K562 (cell line): ENCODE measurements around the gene NPR3. TPM values are rescaled to one million over a fixed set of nuclear protein-coding genes. Genes with fewer than 3 reads are reported as not detected.

ENCODE experiments used
- ATAC-seq: fragments of 200-7000 bp; cut with Tn5 transposase; 3 replicates; pipeline ENCODE4 v1.9.1; 2020; ENCODE audit warnings: moderate library complexity
- BruUV-seq: library from RNA; stranded (reverse); fragments of 400-500 nt; replicated peaks from 2 replicates; lab custom pipeline; 2021; lab: Mats Ljungman, UMichigan
- CTCF ChIA-PET: fragments of 300-600 bp; formaldehyde crosslinking; extraction: SDS; loops from one replicate; lab custom pipeline; 2021; ENCODE audit warnings: low intra/inter-chr PET ratio; lab: Yijun Ruan, JAX
- POLR2A ChIA-PET: fragments of 300-600, 350-650 bp; sonication (Branson Sonifier 250); formaldehyde crosslinking; extraction: SDS; loops from one replicate; lab custom pipeline; 2021; ENCODE audit warnings: antibody characterized with exemption, inconsistent platforms; lab: Yijun Ruan, JAX
- DNase-seq, 4 experiments: peaks; one replicate each; pipeline versions ENCODE4 v3.0.0 to v3.0.0-alpha.2; 2011 to 2018; ENCODE audit warnings: low spot score in 3 of 4, mixed read lengths in 3 of 4; ENCODE audit errors: extremely low read depth in 1 of 4
- FAIRE-seq: peaks from 2 replicates; lab custom pipeline; 2011; peaks lifted over from hg19 to GRCh38; lab: Jason Lieb, UNC
- H2AFZ ChIP-seq: 2 replicates; pipeline ENCODE4 v1.6.0; 2011; ENCODE audit warnings: low read depth, low read length, control low read depth, inconsistent platforms
- H3K27ac ChIP-seq: fragments of 200-600 bp; 3 replicates; pipeline ENCODE4 v1.8.0; 2011; ENCODE audit warnings: low read depth, mild to moderate bottlenecking, control low read depth, inconsistent platforms, low read length, moderate library complexity, mixed read lengths; ENCODE audit errors: extremely low read depth
- H3K27me3 ChIP-seq, 2 experiments: fragments of 300-600 bp in 1 of 2; 2 replicates in 1 of 2; 3 replicates in 1 of 2; pipeline versions ENCODE4 v1.6.0 to v1.8.0; 2011; ENCODE audit warnings: inconsistent platforms in 2 of 2, low read length in 2 of 2, mild to moderate bottlenecking in 1 of 2, mixed read lengths in 1 of 2, moderate library complexity in 1 of 2; ENCODE audit not compliant: control insufficient read depth in 2 of 2, insufficient read depth in 2 of 2
- H3K36me3 ChIP-seq: fragments of 300-600 bp; 3 replicates; pipeline ENCODE4 v1.8.0; 2011; ENCODE audit warnings: mild to moderate bottlenecking, low read length, inconsistent platforms; ENCODE audit not compliant: control insufficient read depth, insufficient read depth
- H3K4me1 ChIP-seq, 2 experiments: fragments of 200-600 bp in 1 of 2; replicated peaks in 1 of 2; 2 replicates in 1 of 2; 3 replicates in 1 of 2; pipeline versions ENCODE4 v1.5.1 to v1.8.0; 2011; ENCODE audit warnings: inconsistent platforms in 2 of 2, low read length in 2 of 2, mild to moderate bottlenecking in 1 of 2, mixed read lengths in 1 of 2, moderate library complexity in 1 of 2; ENCODE audit not compliant: control insufficient read depth in 2 of 2, insufficient read depth in 2 of 2
- H3K4me2 ChIP-seq: 2 replicates; pipeline ENCODE4 v1.6.1; 2011; ENCODE audit warnings: low read length, control low read depth, inconsistent platforms, mixed read lengths; ENCODE audit not compliant: insufficient read depth
- H3K4me3 ChIP-seq: fragments of 200-600 bp; sonication (generic), shearing (Covaris generic); 2 replicates; pipeline ENCODE4 v1.5.1; 2016; ENCODE audit warnings: control low read depth, inconsistent platforms
- H3K79me2 ChIP-seq: fragments of 200-600 bp; 3 replicates; pipeline ENCODE4 v1.8.0; 2011; ENCODE audit warnings: low read length, inconsistent platforms; ENCODE audit not compliant: control insufficient read depth, insufficient read depth
- H3K9ac ChIP-seq, 2 experiments: 2 replicates each; pipeline versions ENCODE4 v1.6.0 to v1.6.1; 2011; ENCODE audit warnings: low read depth in 2 of 2, low read length in 2 of 2, control low read depth in 1 of 2, inconsistent platforms in 1 of 2, mild to moderate bottlenecking in 1 of 2, mixed read lengths in 1 of 2; ENCODE audit not compliant: insufficient read depth in 1 of 2
- H3K9me1 ChIP-seq: one replicate; pipeline ENCODE4 v1.6.0; 2011; ENCODE audit warnings: inconsistent platforms, mild to moderate bottlenecking, low read length, moderate library complexity; ENCODE audit not compliant: control insufficient read depth, insufficient read depth
- H3K9me3 ChIP-seq: replicated peaks from 2 replicates; pipeline ENCODE4 v1.5.1; 2011; ENCODE audit warnings: low read depth, low read length, inconsistent platforms; ENCODE audit not compliant: control insufficient read depth, insufficient read depth
- H4K20me1 ChIP-seq: replicated peaks from 2 replicates; pipeline ENCODE4 v1.6.1; 2011; ENCODE audit warnings: low read length, inconsistent platforms, mixed read lengths; ENCODE audit not compliant: control insufficient read depth, insufficient read depth
- DEAF1 ChIP-seq: fragments of 450-650 bp; formaldehyde crosslinking; IDR thresholded peaks from 2 replicates; pipeline ENCODE4 v1.4.0; 2020; ENCODE audit warnings: mild to moderate bottlenecking, moderate library complexity
- ELF4 ChIP-seq: fragments of 450-650 bp; formaldehyde crosslinking; IDR thresholded peaks from 2 replicates; pipeline ENCODE4 v1.4.0; 2022; ENCODE audit warnings: missing genetic modification characterization
- NFYB ChIP-seq: IDR thresholded peaks from 2 replicates; pipeline ENCODE4 v1.6.1; 2011; ENCODE audit warnings: mild to moderate bottlenecking, moderate library complexity; ENCODE audit not compliant: insufficient read length; ENCODE audit errors: extremely low read depth
- PCBP2 ChIP-seq: fragments of 200-400 bp; formaldehyde crosslinking; IDR thresholded peaks from 2 replicates; pipeline ENCODE4 v1.6.1; 2018; ENCODE audit warnings: low read length, low read depth, mild to moderate bottlenecking, moderate library complexity; ENCODE audit not compliant: poor library complexity, severe bottlenecking
- PRMT5 ChIP-seq: sonication (generic); formaldehyde crosslinking; IDR thresholded peaks from 2 replicates; pipeline ENCODE4 v1.5.0; 2020; ENCODE audit warnings: missing genetic modification reagents
- SIRT6 ChIP-seq: IDR thresholded peaks from one replicate; pipeline ENCODE4 v1.6.1; 2012; ENCODE audit warnings: low read depth, mild to moderate bottlenecking, control low read depth, inconsistent platforms, low read length, moderate library complexity
- STAT5B ChIP-seq: fragments of 250-450 bp; sonication (Bioruptor Pico); IDR thresholded peaks from 2 replicates; pipeline ENCODE4 v1.8.0; 2021; ENCODE audit warnings: mild to moderate bottlenecking, inconsistent platforms
- ZKSCAN1 ChIP-seq: fragments of 150-350 bp; IDR thresholded peaks from 2 replicates; pipeline ENCODE4 v1.6.1; 2016; ENCODE audit warnings: low read depth, low read length
- ZNF143 ChIP-seq: sonication (generic); formaldehyde crosslinking; IDR thresholded peaks from 2 replicates; pipeline ENCODE4 v1.9.0; 2022; ENCODE audit warnings: mild to moderate bottlenecking, missing genetic modification reagents
- ZNF212 ChIP-seq: fragments of 450-650 bp; formaldehyde crosslinking; IDR thresholded peaks from 2 replicates; pipeline ENCODE4 v1.4.0; 2020; ENCODE audit warnings: mild to moderate bottlenecking
- ZNF384 ChIP-seq: IDR thresholded peaks from 2 replicates; pipeline ENCODE4 v1.6.1; 2012; ENCODE audit warnings: low read depth, low read length, improper control_type of control experiment
- ZNF780A ChIP-seq: fragments of 250-450 bp; sonication (Bioruptor Pico); IDR thresholded peaks from 2 replicates; pipeline ENCODE4 v1.5.0; 2021; ENCODE audit warnings: mild to moderate bottlenecking
- WGBS: fragments of 100-300 bp; shearing (Covaris generic); methylation state at CpG from one replicate; pipeline ENCODE4 v1.1.6; 2016; ENCODE audit warnings: low coverage, mixed read lengths; ENCODE audit not compliant: insufficient coverage; ENCODE audit errors: missing lambda C conversion rate; 5-methylcytosine and 5-hydroxymethylcytosine counted together
- in situ Hi-C: fragments of 300-500 bp; cut with MboI; formaldehyde crosslinking; loops from 4 replicates; pipeline ENCODE4 v1.15.0; 2018; ENCODE audit warnings: inconsistent platforms, mixed read lengths
- intact Hi-C: fragments of 100-400 bp; cut with micrococcal nuclease; formaldehyde crosslinking; loops from 2 replicates; pipeline ENCODE4 v1.14.2; 2022
- polyA plus RNA-seq, 8 experiments: library from polyadenylated mRNA; depleted of rRNA in 4 of 8; stranded (reverse) in 5 of 8; unstranded in 3 of 8; fragments of >200 nt; fragmentation: Nextera tagmentation in 2 of 8; fragmentation: Illumina TruSeq in 1 of 8; extraction: Ambion mirVana in 2 of 8; extraction: Trizol in 1 of 8; gene quantifications; 2 replicates each; pipeline versions ENCODE4 v1.2.1 to v1.2.3, GENCODE V29; 2011 to 2014; ENCODE audit warnings: inconsistent platforms in 1 of 8, missing spikeins in 1 of 8
- total RNA-seq, 7 experiments: library from RNA; depleted of rRNA in 6 of 7; stranded (reverse); fragments of >200 nt in 6 of 7; fragmentation: Illumina TruSeq in 2 of 7; extraction: Trizol in 2 of 7; gene quantifications; 2 replicates each; pipeline versions ENCODE4 v1.2.1 to v1.2.3, GENCODE V29; 2011 to 2021; ENCODE audit warnings: low replicate concordance in 1 of 7
- TF ChIP-seq, protein P1 (sequence below): fragments of 450-650 bp; IDR thresholded peaks from 2 replicates; pipeline ENCODE4 v1.6.1; 2017; ENCODE audit warnings: antibody characterized with exemption, mild to moderate bottlenecking
- TF ChIP-seq, protein P2 (sequence below): conservative IDR thresholded peaks from 2 replicates; pipeline ENCODE4 v1.6.1; 2011; ENCODE audit warnings: low read depth, mild to moderate bottlenecking, low read length; ENCODE audit not compliant: control insufficient read depth

NPR3 gene
- total and polyA plus RNA-seq, 9 of the 15 experiments (the other 6 are each of a cell fraction or from before 2014, with no cell fraction given): 0.01 to 0.11 (median 0.04) TPM; not detected in 2

- no peak for DNase-seq
- ChIA-PET POLR2A (no interaction called here), CTCF (interaction anchor here (1.2 kb wide), 1 partner anchor 589 kb away, joined by 3 read pairs; no protein-coding TSS in a partner anchor)
- no TSS peak for BruUV-seq
- 23% methylated on average over 16 of the region's 16 CpGs for WGBS
- H3K4me1 ChIP-seq: peaks cover 0 to 24% of the 10 kb centered on the region in 2 experiments; a peak in 2 of 5 replicates
- H3K9me1 ChIP-seq: no peaks in the 10 kb centered on the region
- H2AFZ ChIP-seq: no peak overlapping the region
- H3K9me3 ChIP-seq: no peaks in the 10 kb centered on the region
- no peak overlapping the region for H3K27ac ChIP-seq
- H3K27me3 ChIP-seq: peaks cover 17 to 41% of the 10 kb centered on the region in 2 experiments; a peak in 4 of 5 replicates
- ATAC-seq: no peak
- H3K79me2 ChIP-seq: no peaks in the 10 kb centered on the region
- in situ Hi-C loops: no loop called here
- intact Hi-C loops: loop anchor here (5.0 to 10.0 kb wide), 2 partner anchors 236 to 713 kb away; no protein-coding TSS in a partner anchor
- no peak overlapping the region for H3K4me3 ChIP-seq
- no peaks in the 10 kb centered on the region for H3K36me3 ChIP-seq
- H3K9ac ChIP-seq: no peak overlapping the region
- H3K4me2 ChIP-seq: no peak overlapping the region
- FAIRE-seq: no peak
- no peaks in the 10 kb centered on the region for H4K20me1 ChIP-seq
- no peak for TF ChIP-seq PCBP2
- TF ChIP-seq SIRT6: no peak
- TF ChIP-seq, protein P1, sequence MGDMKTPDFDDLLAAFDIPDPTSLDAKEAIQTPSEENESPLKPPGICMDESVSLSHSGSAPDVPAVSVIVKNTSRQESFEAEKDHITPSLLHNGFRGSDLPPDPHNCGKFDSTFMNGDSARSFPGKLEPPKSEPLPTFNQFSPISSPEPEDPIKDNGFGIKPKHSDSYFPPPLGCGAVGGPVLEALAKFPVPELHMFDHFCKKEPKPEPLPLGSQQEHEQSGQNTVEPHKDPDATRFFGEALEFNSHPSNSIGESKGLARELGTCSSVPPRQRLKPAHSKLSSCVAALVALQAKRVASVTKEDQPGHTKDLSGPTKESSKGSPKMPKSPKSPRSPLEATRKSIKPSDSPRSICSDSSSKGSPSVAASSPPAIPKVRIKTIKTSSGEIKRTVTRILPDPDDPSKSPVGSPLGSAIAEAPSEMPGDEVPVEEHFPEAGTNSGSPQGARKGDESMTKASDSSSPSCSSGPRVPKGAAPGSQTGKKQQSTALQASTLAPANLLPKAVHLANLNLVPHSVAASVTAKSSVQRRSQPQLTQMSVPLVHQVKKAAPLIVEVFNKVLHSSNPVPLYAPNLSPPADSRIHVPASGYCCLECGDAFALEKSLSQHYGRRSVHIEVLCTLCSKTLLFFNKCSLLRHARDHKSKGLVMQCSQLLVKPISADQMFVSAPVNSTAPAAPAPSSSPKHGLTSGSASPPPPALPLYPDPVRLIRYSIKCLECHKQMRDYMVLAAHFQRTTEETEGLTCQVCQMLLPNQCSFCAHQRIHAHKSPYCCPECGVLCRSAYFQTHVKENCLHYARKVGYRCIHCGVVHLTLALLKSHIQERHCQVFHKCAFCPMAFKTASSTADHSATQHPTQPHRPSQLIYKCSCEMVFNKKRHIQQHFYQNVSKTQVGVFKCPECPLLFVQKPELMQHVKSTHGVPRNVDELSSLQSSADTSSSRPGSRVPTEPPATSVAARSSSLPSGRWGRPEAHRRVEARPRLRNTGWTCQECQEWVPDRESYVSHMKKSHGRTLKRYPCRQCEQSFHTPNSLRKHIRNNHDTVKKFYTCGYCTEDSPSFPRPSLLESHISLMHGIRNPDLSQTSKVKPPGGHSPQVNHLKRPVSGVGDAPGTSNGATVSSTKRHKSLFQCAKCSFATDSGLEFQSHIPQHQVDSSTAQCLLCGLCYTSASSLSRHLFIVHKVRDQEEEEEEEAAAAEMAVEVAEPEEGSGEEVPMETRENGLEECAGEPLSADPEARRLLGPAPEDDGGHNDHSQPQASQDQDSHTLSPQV: no peak
- TF ChIP-seq ZNF780A: no peak
- no peak for TF ChIP-seq ELF4
- no peak for TF ChIP-seq ZNF143 (CRISPR knock-in tag)
- no peak for TF ChIP-seq ZNF212 (CRISPR knock-in tag)
- TF ChIP-seq NFYB: no peak
- TF ChIP-seq, protein P2, sequence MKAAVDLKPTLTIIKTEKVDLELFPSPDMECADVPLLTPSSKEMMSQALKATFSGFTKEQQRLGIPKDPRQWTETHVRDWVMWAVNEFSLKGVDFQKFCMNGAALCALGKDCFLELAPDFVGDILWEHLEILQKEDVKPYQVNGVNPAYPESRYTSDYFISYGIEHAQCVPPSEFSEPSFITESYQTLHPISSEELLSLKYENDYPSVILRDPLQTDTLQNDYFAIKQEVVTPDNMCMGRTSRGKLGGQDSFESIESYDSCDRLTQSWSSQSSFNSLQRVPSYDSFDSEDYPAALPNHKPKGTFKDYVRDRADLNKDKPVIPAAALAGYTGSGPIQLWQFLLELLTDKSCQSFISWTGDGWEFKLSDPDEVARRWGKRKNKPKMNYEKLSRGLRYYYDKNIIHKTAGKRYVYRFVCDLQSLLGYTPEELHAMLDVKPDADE: no peak
- TF ChIP-seq PRMT5 (CRISPR knock-in tag): no peak
- TF ChIP-seq ZKSCAN1: no peak
- TF ChIP-seq DEAF1 (CRISPR knock-in tag): no peak
- no peak for TF ChIP-seq ZNF384
- no peak for TF ChIP-seq STAT5B (CRISPR knock-in tag)
These were observed 2.2 kb upstream of the NPR3 start for GRCh38 chr5:32708949-32709348.
